OCI-LY7 (cell line): ENCODE results near the gene PHF12. TPM values are rescaled to one million over a fixed set of nuclear protein-coding genes. Genes with fewer than 3 reads are reported as not detected.

ENCODE experiments used
- BruUV-seq: library from RNA; stranded (reverse); fragments of 400-500 nt; replicated peaks from 2 replicates; lab custom pipeline; 2021; lab: Mats Ljungman, UMichigan
- CTCF ChIA-PET: fragments of 300-600 bp; sonication (Branson Sonifier 250); formaldehyde crosslinking; loops from one replicate; lab custom pipeline; 2022; ENCODE audit warnings: antibody characterized with exemption; ENCODE audit not compliant: unreplicated experiment; lab: Charles Lee
- POLR2A ChIA-PET: fragments of 300-600 bp; sonication (Branson Sonifier 250); formaldehyde crosslinking; loops from one replicate; lab custom pipeline; 2022; ENCODE audit warnings: antibody characterized with exemption; lab: Charles Lee
- DNase-seq: peaks from one replicate; pipeline ENCODE4 v3.0.0-alpha.2; 2015; ENCODE audit warnings: low spot score
- H2AFZ ChIP-seq: fragments of 200-600 bp; sonication (generic), shearing (Covaris generic); 2 replicates; pipeline ENCODE4 v1.6.1; 2014; ENCODE audit warnings: mild to moderate bottlenecking, antibody characterized with exemption, low read length, moderate library complexity
- H3K27ac ChIP-seq: fragments of 200-600 bp; sonication (generic); 2 replicates; pipeline ENCODE4 v1.5.1; 2014; ENCODE audit warnings: mixed run types, low read depth, mild to moderate bottlenecking, moderate library complexity, low read length, inconsistent platforms; ENCODE audit not compliant: poor library complexity, severe bottlenecking
- H3K36me3 ChIP-seq: fragments of 200-600 bp; sonication (generic); 2 replicates; pipeline ENCODE4 v1.6.1; 2014; ENCODE audit warnings: mild to moderate bottlenecking, antibody characterized with exemption, low read length, moderate library complexity, mixed read lengths; ENCODE audit not compliant: insufficient read depth
- H3K4me1 ChIP-seq: fragments of 200-600 bp; sonication (generic); 2 replicates; pipeline ENCODE4 v1.5.1; 2014; ENCODE audit warnings: mild to moderate bottlenecking, low read length; ENCODE audit not compliant: insufficient read depth, poor library complexity, severe bottlenecking
- H3K4me2 ChIP-seq: fragments of 200-600 bp; sonication (generic); 2 replicates; pipeline ENCODE4 v1.6.1; 2014; ENCODE audit warnings: mild to moderate bottlenecking, low read length
- H3K4me3 ChIP-seq: fragments of 200-600 bp; sonication (generic); 2 replicates; pipeline ENCODE4 v1.5.1; 2014; ENCODE audit warnings: mild to moderate bottlenecking, low read depth, low read length; ENCODE audit not compliant: poor library complexity, severe bottlenecking
- H3K79me2 ChIP-seq: fragments of 200-600 bp; sonication (generic); 2 replicates; pipeline ENCODE4 v1.6.1; 2016; ENCODE audit warnings: low read depth, mild to moderate bottlenecking, low read length, moderate library complexity, mixed read lengths; ENCODE audit not compliant: insufficient read depth
- H3K9me2 ChIP-seq: fragments of 200-600 bp; sonication (generic); 2 replicates; pipeline ENCODE4 v1.6.1; 2016; ENCODE audit warnings: mild to moderate bottlenecking, low read length, mixed read lengths; ENCODE audit not compliant: insufficient read depth
- H3K9me3 ChIP-seq: fragments of 200-600 bp; sonication (generic); 2 replicates; pipeline ENCODE4 v1.6.1; 2014; ENCODE audit warnings: mild to moderate bottlenecking, mixed run types, low read length, mixed read lengths
- H4K20me1 ChIP-seq: fragments of 200-600 bp; sonication (generic); 2 replicates; pipeline ENCODE4 v1.6.1; 2014; ENCODE audit warnings: mild to moderate bottlenecking, antibody characterized with exemption, low read length, moderate library complexity, mixed read lengths; ENCODE audit not compliant: insufficient read depth
- CTCF ChIP-seq: fragments of 200-600 bp; sonication (generic); conservative IDR thresholded peaks from 2 replicates; pipeline ENCODE4 v1.5.1; 2014; ENCODE audit warnings: mild to moderate bottlenecking, antibody characterized with exemption, low read length, moderate library complexity, mixed read lengths
- EZH2phosphoT487 ChIP-seq: fragments of 200-600 bp; sonication (generic); IDR thresholded peaks from 2 replicates; pipeline ENCODE4 v1.6.1; 2018; ENCODE audit warnings: low read depth, borderline replicate concordance, mild to moderate bottlenecking, mixed run types, antibody characterized with exemption, low read length, moderate library complexity, mixed read lengths
- intact Hi-C: fragments of 100-400 bp; cut with micrococcal nuclease; formaldehyde crosslinking; loops from one replicate; pipeline ENCODE4 v1.10.0; 2022; ENCODE audit not compliant: unreplicated experiment
- total RNA-seq, 2 experiments: library from RNA; depleted of rRNA in 1 of 2; stranded (reverse); fragments of >200 nt in 1 of 2; shearing (Covaris generic) in 1 of 2; gene quantifications; 2 replicates each; pipeline ENCODE4 v1.2.3, GENCODE V29; 2014 to 2022

Gene PHF12
- total RNA-seq, 2 experiments from 2014 or later, result 40.6 to 62.5 TPM

GRCh38 chr17:28865946-28866752 is 85.2 kb downstream of the PHF12 start:
- peak; percentile 56 for DNase-seq
- ChIA-PET POLR2A (interaction anchor here (0.6 to 1.2 kb wide), 4 partner anchors 10 to 457 kb away, joined by 3 to 6 read pairs (median 4); partner anchors contain the start of gene FAM222B), CTCF (interaction anchor here (0.6 kb wide), 1 partner anchor 33 kb away, joined by 3 read pairs; no protein-coding TSS in a partner anchor)
- Histone ChIP-seq H3K9me3 (no peaks in the 10 kb centered on the region), H3K4me3 (no peak overlapping the region), H3K4me1 (peaks cover 20% of the 10 kb centered on the region), H2AFZ (peak overlapping the region; percentile 71; the same call in 1 of the 2 replicates), H3K79me2 (no peaks in the 10 kb centered on the region), H3K27ac (peak overlapping the region; percentile 46), H3K36me3 (peaks cover 8% of the 10 kb centered on the region), H3K9me2 (no peaks in the 10 kb centered on the region), H4K20me1 (no peaks in the 10 kb centered on the region), H3K4me2 (peak overlapping the region; percentile 40)
- TF ChIP-seq CTCF (no peak), EZH2phosphoT487 (no peak)
- no TSS peak for BruUV-seq
- intact Hi-C loops, result no loop called here

- ChIA-PET POLR2A (interaction anchor here (1.2 kb wide), 1 partner anchor 9 kb away, joined by 6 read pairs; no protein-coding TSS in a partner anchor), CTCF (no interaction called here)
- TF ChIP-seq CTCF, result no peak
- no peak for TF ChIP-seq EZH2phosphoT487
- intact Hi-C loops, result no loop called here
- Histone ChIP-seq H2AFZ (peak overlapping the region; percentile 71), H3K36me3 (peaks cover 14% of the 10 kb centered on the region), H3K27ac (peak overlapping the region; percentile 46), H3K4me3 (no peak overlapping the region), H3K79me2 (no peaks in the 10 kb centered on the region), H3K4me2 (peak overlapping the region; percentile 40), H3K9me2 (no peaks in the 10 kb centered on the region), H4K20me1 (no peaks in the 10 kb centered on the region), H3K9me3 (no peaks in the 10 kb centered on the region), H3K4me1 (peaks cover 15% of the 10 kb centered on the region)
- DNase-seq, result no peak
- no TSS peak for BruUV-seq
These were observed 86.1 kb downstream of the PHF12 start for GRCh38 chr17:28864991-28865849.
